ENCODE results near the gene AGGF1.
A peak's percentile ranks its signal among the peaks of the same experiment; 100 is the strongest.
"Not testable (repeated sequence)": the region's sequence is repeated elsewhere in the genome, so short reads cannot be mapped to it uniquely, and the experiment has no call there.

AGGF1 gene

GRCh38 chr5:77030097-77031071 lies at the start of gene AGGF1:
Gene AGGF1, plus strand, starts transcription at chr5:77030404. Its CDS starts 363 bp downstream, at chr5:77030767.
- DNase-seq, result peak; percentile 88

DNA sequence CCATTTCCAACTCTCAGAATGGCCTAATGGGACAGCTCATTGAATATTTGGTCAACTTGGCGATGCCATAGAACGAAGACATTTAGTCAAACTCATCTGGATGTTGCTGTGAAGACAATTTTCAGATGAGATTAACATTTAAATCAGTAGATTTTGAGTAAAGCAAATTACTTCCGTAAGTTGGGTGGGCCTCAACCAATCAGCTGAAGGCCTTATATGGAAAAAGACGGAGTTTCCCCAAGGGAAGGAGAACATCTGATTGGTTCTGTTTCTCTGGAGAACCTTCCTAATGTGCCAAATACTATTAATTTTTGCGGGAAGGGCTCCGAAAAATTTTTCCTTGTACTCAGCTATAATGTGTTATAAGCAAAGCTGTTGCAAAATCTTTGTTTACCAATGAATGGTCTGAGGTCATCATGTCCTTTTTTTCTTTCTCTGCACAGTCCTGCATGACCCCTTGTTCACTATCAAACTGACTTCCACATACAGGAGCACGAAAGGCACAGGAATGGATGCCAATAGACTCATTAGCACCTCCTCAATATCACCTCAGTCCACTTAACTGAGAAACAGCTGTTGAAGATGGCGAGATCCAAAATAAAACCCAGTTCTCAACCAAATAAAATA lies 49.6 kb upstream of the AGGF1 start:
- DNase-seq, result no peak

GRCh38 chr5:76982450-76982849 lies 47.8 kb upstream of the AGGF1 start:
- DNase-seq, result no peak

- DNase-seq, result no peak
Observed at GRCh38 chr5:76983468-76983867, 46.7 kb upstream of the AGGF1 start.

GRCh38 chr5:76986825-76987526 lies 43.2 kb upstream of the AGGF1 start:
- DNase-seq, result no peak

- no peak for DNase-seq
Observed at GRCh38 chr5:76990899-76991459, 39.2 kb upstream of the AGGF1 start.

DNA sequence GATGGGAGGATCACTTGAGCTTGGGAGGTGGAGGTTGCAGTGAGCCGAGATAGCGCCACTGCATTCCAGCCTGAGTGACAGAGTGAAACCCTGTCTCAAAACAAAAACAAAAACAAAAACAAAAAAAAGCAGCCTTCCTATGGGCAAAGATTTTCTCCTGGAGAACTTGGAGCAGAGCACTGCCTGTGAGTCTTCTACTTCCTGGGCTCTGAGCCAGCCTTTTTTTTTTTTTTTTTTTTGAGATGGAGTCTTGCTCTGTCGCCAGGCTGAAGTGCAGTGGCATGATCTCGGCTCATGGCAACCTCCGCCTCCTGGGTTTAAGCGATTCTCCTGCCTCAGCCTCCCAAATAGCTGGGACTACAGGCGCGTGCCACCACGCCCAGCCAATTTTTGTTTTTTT lies 36.8 kb upstream of the AGGF1 start:
- DNase-seq, result not testable (repeated sequence)

DNA sequence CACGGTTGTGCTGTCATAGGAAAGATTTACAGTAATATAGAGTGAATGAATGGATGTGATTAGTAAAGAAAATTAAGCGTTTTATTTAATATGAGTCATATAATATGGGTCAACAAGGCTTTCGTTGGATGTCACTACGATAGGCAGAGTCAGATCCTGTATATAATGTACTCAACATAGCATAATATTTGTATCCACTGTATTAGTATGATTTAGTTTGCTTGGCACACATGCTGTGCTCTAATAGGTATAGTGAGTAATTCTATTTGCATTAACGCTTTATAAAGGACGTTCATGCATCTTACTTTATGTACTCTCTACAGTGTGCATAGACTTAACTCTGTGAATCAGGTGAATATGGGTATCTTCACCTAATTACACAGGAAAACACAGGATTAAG lies 35.9 kb upstream of the AGGF1 start:
- DNase-seq, result no peak

DNA sequence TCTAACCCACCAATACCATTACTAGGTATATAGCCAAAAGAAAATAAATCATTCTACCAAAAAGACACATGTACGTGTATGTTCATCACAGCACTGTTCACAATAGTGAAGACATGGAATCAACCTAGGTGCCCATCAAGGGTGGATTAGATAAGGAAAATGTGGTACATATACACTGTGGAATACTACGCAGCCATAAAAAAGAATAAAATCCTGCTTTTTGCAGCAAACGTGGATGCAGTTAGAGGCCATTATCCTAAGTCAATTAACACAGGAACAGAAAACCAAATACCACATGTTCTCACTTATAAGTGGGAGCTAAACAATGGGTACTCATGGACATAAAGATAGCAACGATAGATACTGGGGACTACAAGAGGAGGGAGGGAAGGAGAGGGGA lies 32.0 kb upstream of the AGGF1 start:
- not testable (repeated sequence) for DNase-seq

DNA sequence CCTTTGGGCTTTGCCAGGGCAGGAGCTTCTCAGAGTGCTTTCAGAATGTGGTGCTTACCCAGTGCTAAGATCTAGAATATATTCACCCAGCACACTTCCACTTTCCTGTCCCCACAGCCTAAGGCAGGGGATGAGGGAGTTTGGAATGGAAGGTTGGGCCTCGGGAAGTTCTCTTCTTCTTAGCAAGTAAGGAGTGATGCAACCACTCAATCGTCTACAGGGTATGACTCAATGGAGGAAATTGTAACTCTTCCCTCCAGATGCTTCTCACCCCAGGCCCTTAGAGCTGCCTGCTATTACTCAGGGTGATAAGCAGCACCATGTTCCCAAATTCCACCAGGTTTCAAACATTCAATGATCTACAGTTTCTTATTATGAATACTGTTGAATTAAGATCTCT lies 30.8 kb upstream of the AGGF1 start:
- DNase-seq, result no peak

DNA sequence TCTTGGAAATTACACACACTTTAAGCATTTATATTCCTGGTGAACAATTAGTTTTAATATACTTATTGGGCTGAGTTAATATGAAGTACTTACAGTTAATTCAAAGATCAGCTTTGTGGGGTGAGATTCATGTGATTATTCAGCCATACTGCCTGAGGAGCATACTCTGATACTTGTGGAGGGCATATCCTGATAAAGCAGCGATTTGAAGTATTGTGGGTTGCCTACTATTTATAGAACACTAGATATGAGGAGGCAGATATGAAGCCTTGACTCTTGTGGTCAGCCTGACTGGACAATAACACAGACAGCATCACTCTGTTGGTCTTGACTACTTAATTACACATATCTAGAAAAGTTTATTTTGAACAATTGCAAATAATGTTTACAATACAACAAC lies 27.0 kb upstream of the AGGF1 start:
- DNase-seq, result no peak

- no peak for DNase-seq
Observed at GRCh38 chr5:77006124-77006523, 24.1 kb upstream of the AGGF1 start.

DNA sequence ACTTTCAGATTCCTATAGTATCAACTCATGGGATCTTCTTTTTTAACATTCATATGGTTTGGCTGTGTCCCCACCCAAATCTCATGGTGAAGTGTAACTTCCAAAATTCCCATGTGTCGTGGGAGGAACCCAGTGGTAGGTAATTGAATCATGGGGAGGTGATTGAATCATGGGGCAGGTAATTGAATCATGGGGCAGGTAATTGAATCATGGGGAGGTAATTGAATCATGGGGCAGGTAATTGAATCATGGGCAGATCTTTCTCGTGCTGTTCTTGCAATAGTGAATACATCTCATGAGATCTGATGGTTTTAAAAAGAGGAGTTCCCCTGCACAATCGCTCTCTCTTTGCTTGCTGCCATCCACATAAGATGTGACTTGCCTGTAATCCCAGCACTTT lies 21.8 kb upstream of the AGGF1 start:
- no peak for DNase-seq

- no peak for DNase-seq
Observed at GRCh38 chr5:77010243-77010642, 20.0 kb upstream of the AGGF1 start.

GRCh38 chr5:77011498-77011897 lies 18.7 kb upstream of the AGGF1 start:
- DNase-seq, result no peak

DNA sequence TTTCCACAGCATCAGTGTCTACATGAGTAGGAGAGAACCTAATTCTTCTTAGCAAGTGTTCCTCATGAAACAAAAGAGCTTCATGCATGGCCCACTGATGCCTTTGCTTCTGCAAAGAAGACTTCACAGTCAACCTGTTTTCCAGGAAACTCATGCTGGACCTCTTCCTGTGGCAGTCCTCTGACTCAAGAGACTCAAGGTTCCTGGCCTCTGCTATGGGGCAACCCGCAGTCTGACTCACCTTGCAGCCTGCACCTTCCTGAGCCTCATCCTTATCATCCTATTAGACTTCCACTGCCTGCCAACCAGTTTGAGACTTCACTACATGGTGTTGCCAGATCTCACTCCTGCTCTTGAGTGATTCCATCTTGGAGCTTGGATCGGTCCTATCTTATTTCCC lies 17.6 kb upstream of the AGGF1 start:
- no peak for DNase-seq

- DNase-seq, result peak; percentile 14
Observed at GRCh38 chr5:77015938-77016569, 14.2 kb upstream of the AGGF1 start.

GRCh38 chr5:77016962-77017361 lies 13.2 kb upstream of the AGGF1 start:
- DNase-seq, result no peak

DNA sequence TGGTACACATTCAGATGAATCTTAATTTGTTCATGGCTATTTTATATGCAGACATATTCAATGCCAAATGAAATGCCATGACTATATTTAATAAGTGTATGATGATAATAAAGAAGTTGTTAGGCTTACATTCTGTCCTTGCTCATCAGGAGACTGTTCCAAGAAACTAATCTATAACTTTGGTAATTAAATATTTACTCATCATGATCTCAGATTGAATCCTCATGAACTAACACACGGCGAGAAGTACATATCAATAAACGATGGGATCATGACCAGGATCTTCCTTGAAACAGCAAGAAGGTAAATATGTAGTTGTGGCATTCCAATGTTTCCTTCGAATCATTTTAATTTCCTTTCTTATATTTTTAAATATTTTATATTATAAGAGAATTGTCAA lies 12.5 kb upstream of the AGGF1 start:
- no peak for DNase-seq

DNA sequence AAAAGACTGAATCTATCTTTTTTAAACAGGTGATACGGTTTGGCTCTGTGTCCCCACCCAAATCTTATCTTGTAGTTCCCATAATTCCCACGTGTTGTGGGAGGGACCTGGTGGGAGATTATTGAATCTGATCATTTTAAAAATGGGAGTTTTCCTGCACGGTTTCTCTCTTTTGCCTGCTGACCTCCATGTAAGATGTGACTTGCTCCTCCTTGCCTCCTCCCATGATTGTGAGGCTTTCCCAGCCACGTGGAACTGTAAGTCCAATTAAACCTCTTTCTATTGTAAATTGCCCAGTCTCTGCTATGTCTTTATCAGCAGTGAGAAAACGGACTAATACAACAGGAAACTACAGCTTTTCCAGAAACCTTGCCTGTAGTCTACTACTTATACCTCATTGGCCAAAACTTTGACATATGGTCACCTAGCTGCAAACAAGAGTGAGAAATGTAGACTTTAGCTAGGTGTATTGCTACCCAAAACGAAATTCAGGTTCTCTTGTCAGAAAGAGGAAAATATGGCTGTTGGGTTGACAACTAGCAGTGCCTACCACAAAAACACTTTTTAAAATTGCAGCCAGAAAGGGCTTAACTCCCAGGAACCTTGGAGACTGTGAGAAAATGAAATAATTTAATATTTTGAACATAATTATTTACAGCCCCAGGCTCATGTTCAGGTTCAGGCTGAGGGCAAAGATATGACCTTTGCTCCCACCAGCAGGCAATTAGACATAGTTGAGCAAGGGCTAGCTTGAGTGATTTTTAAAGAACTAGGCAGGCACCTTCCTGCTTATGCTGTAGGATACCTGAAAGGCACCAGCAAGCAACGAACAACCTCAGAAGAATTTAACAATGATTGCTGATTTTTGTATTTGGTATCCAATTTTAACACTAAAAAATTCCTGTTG lies 7.4 kb upstream of the AGGF1 start:
- no peak for DNase-seq

DNA sequence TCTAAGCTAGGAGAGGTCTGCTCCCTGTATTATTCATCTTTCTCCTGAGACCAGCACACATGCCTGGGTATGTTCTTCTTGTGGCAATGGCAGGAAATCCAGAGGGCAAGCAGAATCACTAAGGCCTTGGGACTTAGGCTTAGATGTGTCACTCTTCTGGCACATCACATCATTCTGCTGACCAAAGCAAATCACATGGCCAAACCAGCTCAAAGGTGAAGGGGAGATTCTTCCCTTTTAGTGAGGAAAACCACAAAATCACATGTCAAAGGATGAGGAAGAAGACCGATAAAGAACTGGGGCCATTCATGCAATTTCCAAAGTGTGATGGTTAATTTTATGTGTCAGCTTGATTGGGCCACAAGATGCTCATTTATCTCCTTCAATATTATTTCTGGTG lies 5.7 kb upstream of the AGGF1 start:
- DNase-seq, result no peak
